Neural crest cell (in vitro differentiated cells): ENCODE results near the gene CD69. TPM values are rescaled to one million over a fixed set of nuclear protein-coding genes. Genes with fewer than 3 reads are reported as not detected.

Experiments
- DNase-seq: peaks from one replicate; pipeline ENCODE4 v3.0.0; 2021; ENCODE audit warnings: low read depth, mixed read lengths, low spot score
- H3K27ac Mint-ChIP-seq: one replicate; pipeline ENCODE4 v1.8.0; 2021; ENCODE audit warnings: mild to moderate bottlenecking, mixed read lengths; ENCODE audit not compliant: unreplicated experiment
- H3K27me3 Mint-ChIP-seq: 2 replicates; pipeline ENCODE4 v1.8.0; 2021; ENCODE audit warnings: low read depth, mild to moderate bottlenecking, mixed read lengths
- H3K36me3 Mint-ChIP-seq: 2 replicates; pipeline ENCODE4 v1.8.0; 2021; ENCODE audit warnings: low read depth, mild to moderate bottlenecking, mixed read lengths
- H3K4me1 Mint-ChIP-seq: 2 replicates; pipeline ENCODE4 v1.8.0; 2021; ENCODE audit warnings: mixed read lengths
- H3K4me3 Mint-ChIP-seq: one replicate; pipeline ENCODE4 v1.8.0; 2021; ENCODE audit warnings: mild to moderate bottlenecking, mixed read lengths
- H3K9me3 Mint-ChIP-seq: 2 replicates; pipeline ENCODE4 v1.8.0; 2021; ENCODE audit warnings: mixed read lengths
- CTCF ChIP-seq: fragments of 200-600 bp; sonication (generic); conservative IDR thresholded peaks from 2 replicates; pipeline ENCODE4 v1.5.0; 2021; ENCODE audit warnings: antibody characterized with exemption, mild to moderate bottlenecking
- total RNA-seq: library from RNA; stranded (reverse); gene quantifications from 2 replicates; pipeline ENCODE4 v1.2.1, GENCODE V29; 2021

CD69 gene
- total RNA-seq, 1 donor from 2014 or later, result not detected

- no peaks in the 10 kb centered on the region for H3K27me3 Mint-ChIP-seq
- no peaks in the 10 kb centered on the region for H3K4me1 Mint-ChIP-seq
Observed at GRCh38 chr12:9730591-9730990, 30.1 kb downstream of the CD69 start.

GRCh38 chr12:9730011-9730410 is 30.7 kb downstream of the CD69 start:
- Mint-ChIP-seq H3K27me3 (no peaks in the 10 kb centered on the region), H3K9me3 (no peaks in the 10 kb centered on the region), H3K27ac (no peak overlapping the region), H3K36me3 (no peaks in the 10 kb centered on the region), H3K4me3 (no peak overlapping the region), H3K4me1 (no peaks in the 10 kb centered on the region)
- DNase-seq, result no peak
- TF ChIP-seq CTCF, result no peak

More at GRCh38 chr12:9730591-9730990, 30.1 kb downstream of the CD69 start:
- Mint-ChIP-seq H3K27ac (no peak overlapping the region), H3K9me3 (no peaks in the 10 kb centered on the region), H3K4me3 (no peak overlapping the region), H3K36me3 (no peaks in the 10 kb centered on the region)
- no peak for DNase-seq
- TF ChIP-seq CTCF, result no peak

- Mint-ChIP-seq H3K9me3 (no peaks in the 10 kb centered on the region), H3K4me1 (no peaks in the 10 kb centered on the region)
Observed at GRCh38 chr12:9729082-9729481, 31.6 kb downstream of the CD69 start.

GRCh38 chr12:9727813-9728212 is 32.9 kb downstream of the CD69 start:
- no peak for DNase-seq
- Mint-ChIP-seq H3K27ac (no peak overlapping the region), H3K27me3 (no peaks in the 10 kb centered on the region), H3K4me1 (no peaks in the 10 kb centered on the region), H3K36me3 (no peaks in the 10 kb centered on the region), H3K4me3 (no peak overlapping the region), H3K9me3 (no peaks in the 10 kb centered on the region)
- TF ChIP-seq CTCF, result no peak

More at GRCh38 chr12:9729082-9729481, 31.6 kb downstream of the CD69 start:
- no peak for DNase-seq
- no peaks in the 10 kb centered on the region for H3K36me3 Mint-ChIP-seq
- TF ChIP-seq CTCF, result no peak
- no peaks in the 10 kb centered on the region for H3K27me3 Mint-ChIP-seq
- no peak overlapping the region for H3K27ac Mint-ChIP-seq
- H3K4me3 Mint-ChIP-seq, result no peak overlapping the region

GRCh38 chr12:9725213-9725870 is 35.4 kb downstream of the CD69 start:
- no peak for TF ChIP-seq CTCF
- H3K4me1 Mint-ChIP-seq, result peaks cover 5% of the 10 kb centered on the region

More at GRCh38 chr12:9725213-9725870, 35.4 kb downstream of the CD69 start:
- Mint-ChIP-seq H3K4me3 (no peak overlapping the region), H3K36me3 (no peaks in the 10 kb centered on the region), H3K27me3 (no peaks in the 10 kb centered on the region), H3K27ac (no peak overlapping the region), H3K9me3 (no peaks in the 10 kb centered on the region)
- DNase-seq, result no peak
